SK-N-MC (cell line): ENCODE results near the gene NDST1.

Experiments used
- EZH2 ChIP-seq: fragments of 200-600 bp; sonication (generic); IDR thresholded peaks from one replicate; pipeline ENCODE4 v1.6.1; 2017; ENCODE audit warnings: antibody characterized with exemption
- POLR2AphosphoS5 ChIP-seq: IDR thresholded peaks from 2 replicates; pipeline ENCODE4 v1.6.1; 2012; ENCODE audit warnings: mild to moderate bottlenecking, low read depth, low read length, borderline replicate concordance

DNA sequence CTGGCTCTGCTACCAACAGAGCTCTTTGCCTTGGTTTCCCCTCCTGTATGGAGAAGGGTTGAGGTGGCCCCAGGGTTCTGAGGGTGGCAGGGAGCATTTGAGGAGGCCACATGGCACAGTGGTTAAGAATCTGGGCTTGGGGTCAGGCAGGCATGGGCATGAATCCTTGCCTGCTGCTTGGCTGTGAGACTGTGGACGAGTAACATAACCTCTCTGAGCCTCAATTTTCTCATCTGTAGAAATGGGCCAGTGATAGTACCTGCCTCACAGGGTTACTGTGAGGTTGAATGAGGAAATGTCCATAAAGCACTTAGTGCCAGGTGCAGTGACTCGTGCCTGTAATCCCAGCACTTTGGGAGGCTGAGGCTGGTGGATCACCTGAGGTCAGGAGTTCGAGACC lies 5.1 kb upstream of the NDST1 start:
- TF ChIP-seq EZH2 (no peak), POLR2AphosphoS5 (no peak)
